SK-N-SH (cell line): Measurements from ENCODE around the gene TMEM38A. TPM values are rescaled to one million over a fixed set of nuclear protein-coding genes. Genes with fewer than 3 reads are reported as not detected.

ENCODE experiments used
- CTCF ChIA-PET: fragments of 300-600, 350-600 bp; formaldehyde crosslinking; extraction: SDS; loops from one replicate; lab custom pipeline; 2021; lab: Yijun Ruan, JAX
- POLR2A ChIA-PET: fragments of 350-600 bp; sonication (Branson Sonifier 250); formaldehyde crosslinking; extraction: SDS; loops from one replicate; lab custom pipeline; 2020; ENCODE audit warnings: antibody characterized with exemption, inconsistent platforms; lab: Yijun Ruan, JAX
- DNase-seq: peaks from one replicate; pipeline ENCODE4 v3.0.0; 2012
- H2AFZ ChIP-seq: fragments of 200-600 bp; sonication (generic); 2 replicates; pipeline ENCODE4 v1.8.1; 2016; ENCODE audit warnings: antibody characterized with exemption, mild to moderate bottlenecking, low read depth
- H3F3A ChIP-seq: fragments of 200-600 bp; sonication (generic); replicated peaks from 2 replicates; pipeline ENCODE3; 2016; ENCODE audit warnings: antibody characterized with exemption, mild to moderate bottlenecking; ENCODE audit not compliant: insufficient read depth
- H3K27ac ChIP-seq, 2 experiments: fragments of 200-500 bp in 1 of 2; fragments of 200-600 bp in 1 of 2; sonication (Bioruptor generic) in 1 of 2; sonication (generic), shearing (Covaris generic) in 1 of 2; 2 replicates each; pipeline versions ENCODE4 v1.5.1 to v1.6.1; 2014 to 2016; ENCODE audit warnings: low read depth in 2 of 2, inconsistent platforms in 1 of 2, low read length in 1 of 2, mild to moderate bottlenecking in 1 of 2, mixed read lengths in 1 of 2
- H3K27me3 ChIP-seq: fragments of 200-600 bp; sonication (generic), shearing (Covaris generic); 2 replicates; pipeline ENCODE4 v1.6.1; 2016; ENCODE audit warnings: mixed run types; ENCODE audit not compliant: insufficient read depth
- H3K36me3 ChIP-seq, 2 experiments: fragments of 200-500 bp in 1 of 2; fragments of 200-600 bp in 1 of 2; sonication (Bioruptor generic) in 1 of 2; sonication (generic) in 1 of 2; replicated peaks in 1 of 2; 2 replicates each; pipeline versions ENCODE3 to v1.5.1; 2014 to 2016; ENCODE audit warnings: low read length in 1 of 2, mild to moderate bottlenecking in 1 of 2; ENCODE audit not compliant: insufficient read depth in 2 of 2, control insufficient read depth in 1 of 2
- H3K4me1 ChIP-seq, 2 experiments: fragments of 200-500 bp in 1 of 2; fragments of 200-600 bp in 1 of 2; sonication (Bioruptor generic) in 1 of 2; sonication (generic), shearing (Covaris generic) in 1 of 2; 2 replicates each; pipeline versions ENCODE4 v1.5.1 to v1.6.1; 2014 to 2016; ENCODE audit warnings: low read depth in 1 of 2, low read length in 1 of 2, mixed run types in 1 of 2; ENCODE audit not compliant: insufficient read depth in 2 of 2, control insufficient read depth in 1 of 2
- H3K4me2 ChIP-seq: fragments of 200-600 bp; sonication (generic), shearing (Covaris generic); 2 replicates; pipeline ENCODE4 v1.6.1; 2017; ENCODE audit warnings: mixed run types
- H3K4me3 ChIP-seq, 2 experiments: fragments of 200-500 bp in 1 of 2; fragments of 200-600 bp in 1 of 2; sonication (Bioruptor generic) in 1 of 2; sonication (generic), shearing (Covaris generic) in 1 of 2; 2 replicates each; pipeline versions ENCODE4 v1.5.1 to v1.8.1; 2014 to 2016; ENCODE audit warnings: low read depth in 2 of 2, inconsistent platforms in 1 of 2, low read length in 1 of 2, mild to moderate bottlenecking in 1 of 2, mixed read lengths in 1 of 2, moderate library complexity in 1 of 2
- H3K79me2 ChIP-seq: fragments of 200-600 bp; sonication (generic); 2 replicates; pipeline ENCODE4 v1.8.1; 2017; ENCODE audit warnings: mild to moderate bottlenecking; ENCODE audit not compliant: insufficient read depth
- H3K9ac ChIP-seq: fragments of 200-600 bp; sonication (generic); 2 replicates; pipeline ENCODE4 v1.6.1; 2017; ENCODE audit warnings: mixed run types
- H3K9me2 ChIP-seq: fragments of 200-600 bp; sonication (generic); 2 replicates; pipeline ENCODE4 v1.6.1; 2017; ENCODE audit warnings: mixed run types
- H3K9me3 ChIP-seq: fragments of 200-600 bp; sonication (generic); 2 replicates; pipeline ENCODE4 v1.6.1; 2017; ENCODE audit warnings: mixed run types, mild to moderate bottlenecking, moderate library complexity
- H4K20me1 ChIP-seq: fragments of 200-600 bp; sonication (generic); 2 replicates; pipeline ENCODE4 v1.6.1; 2017; ENCODE audit warnings: mild to moderate bottlenecking, mixed run types; ENCODE audit not compliant: insufficient read depth
- CHD2 ChIP-seq: fragments of 150-350 bp; IDR thresholded peaks from 2 replicates; pipeline ENCODE4 v1.6.1; 2018; ENCODE audit warnings: low read length; ENCODE audit not compliant: partially characterized antibody
- FOSL2 ChIP-seq: IDR thresholded peaks from 2 replicates; pipeline ENCODE4 v1.4.0; 2012; ENCODE audit warnings: low read depth, mild to moderate bottlenecking, moderate library complexity, borderline replicate concordance
- FOXM1 ChIP-seq: IDR thresholded peaks from 2 replicates; pipeline ENCODE4 v1.4.0; 2012; ENCODE audit warnings: low read depth, mild to moderate bottlenecking
- MEF2A ChIP-seq: IDR thresholded peaks from 2 replicates; pipeline ENCODE4 v1.4.0; 2012; ENCODE audit warnings: low read depth, borderline replicate concordance
- SMC3 ChIP-seq: IDR thresholded peaks from 2 replicates; pipeline ENCODE4 v1.6.1; 2012; ENCODE audit warnings: low read depth, low read length, improper control_type of control experiment
- TEAD4 ChIP-seq: IDR thresholded peaks from 2 replicates; pipeline ENCODE4 v1.4.0; 2012; ENCODE audit warnings: mild to moderate bottlenecking, borderline replicate concordance; ENCODE audit not compliant: insufficient read depth
- WGBS: methylation state at CpG from one replicate; pipeline ENCODE4 v1.1.6; 2017; ENCODE audit warnings: low lambda C conversion rate; 5-methylcytosine and 5-hydroxymethylcytosine counted together
- polyA plus RNA-seq, 3 experiments: library from polyadenylated mRNA; depleted of rRNA; stranded (reverse); fragments of >200 nt; gene quantifications; 2 replicates each; pipeline ENCODE4 v1.2.3, GENCODE V29; 2012
- TF ChIP-seq, protein P1 (sequence below): IDR thresholded peaks from 2 replicates; pipeline ENCODE4 v1.4.0; 2012; ENCODE audit warnings: low read depth, borderline replicate concordance
- TF ChIP-seq, protein P2 (sequence below): IDR thresholded peaks from 2 replicates; pipeline ENCODE4 v1.4.0; 2012; ENCODE audit warnings: low read depth
- TF ChIP-seq, protein P3 (sequence below): IDR thresholded peaks from 2 replicates; pipeline ENCODE4 v1.4.0; 2012; ENCODE audit warnings: low read depth, borderline replicate concordance

The TMEM38A gene
- polyA plus RNA-seq, 1 of the 3 experiments (the other 2 are of a cell fraction): 3.3 TPM

DNA sequence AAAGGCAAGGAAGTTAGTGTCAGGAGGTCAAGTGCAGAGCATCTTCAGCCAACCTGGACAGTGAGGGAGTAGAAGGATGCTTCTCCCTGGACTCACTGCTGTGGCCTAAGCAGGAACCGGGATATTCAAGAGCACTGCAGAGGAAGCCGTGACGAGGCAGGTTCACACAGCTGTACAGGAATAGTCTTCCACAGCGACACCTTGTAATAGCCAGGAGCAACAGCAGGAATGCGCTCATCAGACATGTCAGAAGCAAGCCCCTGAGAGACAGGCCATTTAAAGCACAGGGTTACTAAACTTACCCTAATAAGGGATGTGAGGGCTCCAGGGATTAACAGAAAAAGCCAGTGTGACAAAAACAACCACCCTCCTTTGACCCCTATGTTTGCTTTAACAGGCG is 29.5 kb upstream of the TMEM38A start:
- H3K4me1 ChIP-seq: peaks cover under 1 to 24% of the 10 kb centered on the region in 2 experiments; a peak in 2 of 4 replicates
- H4K20me1 ChIP-seq: peaks cover 10% of the 10 kb centered on the region
- H3K9me2 ChIP-seq: no peaks in the 10 kb centered on the region
- ChIA-PET POLR2A (no interaction called here), CTCF (no interaction called here)
- no peak overlapping the region for H3K4me3 ChIP-seq
- H3K9me3 ChIP-seq: no peaks in the 10 kb centered on the region
- no peak overlapping the region for H3K27ac ChIP-seq
- H3K79me2 ChIP-seq: peaks cover 48% of the 10 kb centered on the region
- no peak for DNase-seq
- no peak for TF ChIP-seq SMC3
- TF ChIP-seq FOSL2: no peak
- TF ChIP-seq, protein P1, sequence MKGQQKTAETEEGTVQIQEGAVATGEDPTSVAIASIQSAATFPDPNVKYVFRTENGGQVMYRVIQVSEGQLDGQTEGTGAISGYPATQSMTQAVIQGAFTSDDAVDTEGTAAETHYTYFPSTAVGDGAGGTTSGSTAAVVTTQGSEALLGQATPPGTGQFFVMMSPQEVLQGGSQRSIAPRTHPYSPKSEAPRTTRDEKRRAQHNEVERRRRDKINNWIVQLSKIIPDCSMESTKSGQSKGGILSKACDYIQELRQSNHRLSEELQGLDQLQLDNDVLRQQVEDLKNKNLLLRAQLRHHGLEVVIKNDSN: no peak
- H3K9ac ChIP-seq: no peak overlapping the region
- H2AFZ ChIP-seq: no peak overlapping the region
- peaks cover 19% of the 10 kb centered on the region for H3F3A ChIP-seq
- H3K27me3 ChIP-seq: no peaks in the 10 kb centered on the region
- peaks cover 13 to 50% of the 10 kb centered on the region in 2 experiments for H3K36me3 ChIP-seq
- 98% methylated on average over 6 of the region's 6 CpGs for WGBS
- no peak overlapping the region for H3K4me2 ChIP-seq

DNA sequence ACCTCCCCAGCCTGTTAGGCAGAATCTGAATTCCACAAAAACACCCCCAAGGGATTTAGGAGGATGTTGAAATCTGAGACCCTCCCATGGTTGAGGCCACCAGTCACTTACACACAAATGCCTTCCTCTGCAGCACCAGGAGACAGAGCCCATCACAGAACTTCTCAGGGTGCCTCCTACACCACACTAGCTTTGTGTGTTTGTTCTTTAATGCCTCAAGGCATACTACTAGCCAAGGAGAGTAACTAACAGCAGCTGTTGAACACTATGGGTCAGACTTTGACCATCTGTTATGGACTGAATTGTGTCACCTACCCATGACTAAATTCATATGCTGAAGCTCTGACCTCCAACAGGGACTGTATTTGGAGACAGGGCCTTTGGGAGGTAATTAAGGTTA is 23.4 kb upstream of the TMEM38A start:
- no peak overlapping the region for H3K4me2 ChIP-seq
- no peaks in the 10 kb centered on the region for H3K9me2 ChIP-seq
- no peaks in the 10 kb centered on the region for H3K4me1 ChIP-seq
- H3K27ac ChIP-seq: no peak overlapping the region
- no peak for DNase-seq
- peaks cover 5% of the 10 kb centered on the region; the same call in 1 of the 2 replicates for H4K20me1 ChIP-seq
- ChIA-PET CTCF (interaction anchor here (0.6 kb wide), 1 partner anchor 1362 kb away, joined by 3 read pairs; no protein-coding TSS in a partner anchor), POLR2A (interaction anchor here (1.4 kb wide), 1 partner anchor 19 kb away, joined by 3 read pairs; no protein-coding TSS in a partner anchor)
- no peak overlapping the region for H3K4me3 ChIP-seq
- peaks cover 89% of the 10 kb centered on the region for H3K79me2 ChIP-seq
- H3K27me3 ChIP-seq: no peaks in the 10 kb centered on the region
- peaks cover 12 to 48% of the 10 kb centered on the region in 2 experiments for H3K36me3 ChIP-seq
- no peaks in the 10 kb centered on the region for H3F3A ChIP-seq
- no peak overlapping the region for H3K9ac ChIP-seq
- H3K9me3 ChIP-seq: no peaks in the 10 kb centered on the region
- no peak overlapping the region for H2AFZ ChIP-seq
- no peak for TF ChIP-seq CHD2
- TF ChIP-seq, protein P2, sequence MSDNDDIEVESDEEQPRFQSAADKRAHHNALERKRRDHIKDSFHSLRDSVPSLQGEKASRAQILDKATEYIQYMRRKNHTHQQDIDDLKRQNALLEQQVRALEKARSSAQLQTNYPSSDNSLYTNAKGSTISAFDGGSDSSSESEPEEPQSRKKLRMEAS: no peak
- TF ChIP-seq, protein P3, sequence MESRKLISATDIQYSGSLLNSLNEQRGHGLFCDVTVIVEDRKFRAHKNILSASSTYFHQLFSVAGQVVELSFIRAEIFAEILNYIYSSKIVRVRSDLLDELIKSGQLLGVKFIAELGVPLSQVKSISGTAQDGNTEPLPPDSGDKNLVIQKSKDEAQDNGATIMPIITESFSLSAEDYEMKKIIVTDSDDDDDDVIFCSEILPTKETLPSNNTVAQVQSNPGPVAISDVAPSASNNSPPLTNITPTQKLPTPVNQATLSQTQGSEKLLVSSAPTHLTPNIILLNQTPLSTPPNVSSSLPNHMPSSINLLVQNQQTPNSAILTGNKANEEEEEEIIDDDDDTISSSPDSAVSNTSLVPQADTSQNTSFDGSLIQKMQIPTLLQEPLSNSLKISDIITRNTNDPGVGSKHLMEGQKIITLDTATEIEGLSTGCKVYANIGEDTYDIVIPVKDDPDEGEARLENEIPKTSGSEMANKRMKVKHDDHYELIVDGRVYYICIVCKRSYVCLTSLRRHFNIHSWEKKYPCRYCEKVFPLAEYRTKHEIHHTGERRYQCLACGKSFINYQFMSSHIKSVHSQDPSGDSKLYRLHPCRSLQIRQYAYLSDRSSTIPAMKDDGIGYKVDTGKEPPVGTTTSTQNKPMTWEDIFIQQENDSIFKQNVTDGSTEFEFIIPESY: no peak
- no peak for TF ChIP-seq TEAD4
- TF ChIP-seq MEF2A: no peak
- no peak for TF ChIP-seq FOXM1
- TF ChIP-seq, protein P1: no peak
